ES-I3 (cell line): ENCODE data around the gene WDR18.
"Not testable (repeated sequence)": the region's sequence is repeated elsewhere in the genome, so short reads cannot be mapped to it uniquely, and the experiment has no call there.

Experiments
- H3K36me3 ChIP-seq: 2 replicates; pipeline ENCODE4 v1.6.1; 2013; ENCODE audit warnings: mild to moderate bottlenecking, low read length, control low read depth, moderate library complexity; ENCODE audit not compliant: insufficient read depth
- H3K4me1 ChIP-seq: 2 replicates; pipeline ENCODE4 v1.6.1; 2013; ENCODE audit warnings: mild to moderate bottlenecking, control low read depth, low read length; ENCODE audit not compliant: insufficient read depth
- H3K9ac ChIP-seq: 2 replicates; pipeline ENCODE4 v1.6.1; 2013; ENCODE audit warnings: low read depth, mild to moderate bottlenecking, low read length, moderate library complexity
- H3K9me3 ChIP-seq: 2 replicates; pipeline ENCODE4 v1.6.1; 2013; ENCODE audit warnings: mild to moderate bottlenecking, low read length, moderate library complexity; ENCODE audit not compliant: control insufficient read depth, insufficient read depth

Gene WDR18

GRCh38 chr19:955803-956765 lies 28.1 kb upstream of the WDR18 start:
- H3K9ac ChIP-seq, result no peak overlapping the region; the same call in 1 of the 2 replicates
- H3K9me3 ChIP-seq, result no peaks in the 10 kb centered on the region
- H3K36me3 ChIP-seq, result no peaks in the 10 kb centered on the region
- H3K4me1 ChIP-seq, result peaks cover 36% of the 10 kb centered on the region; the same call in 1 of the 2 replicates

- no peaks in the 10 kb centered on the region for H3K36me3 ChIP-seq
- H3K9ac ChIP-seq, result no peak overlapping the region; the same call in 1 of the 2 replicates
- H3K9me3 ChIP-seq, result no peaks in the 10 kb centered on the region
- peaks cover 38% of the 10 kb centered on the region; the same call in 1 of the 2 replicates for H3K4me1 ChIP-seq
Observed at GRCh38 chr19:956766-957440, 27.2 kb upstream of the WDR18 start.

GRCh38 chr19:957578-957977 lies 26.6 kb upstream of the WDR18 start:
- H3K9me3 ChIP-seq, H3K9ac ChIP-seq, H3K36me3 ChIP-seq: not testable (repeated sequence)
- H3K4me1 ChIP-seq, result peaks cover 40% of the 10 kb centered on the region; the same call in 1 of the 2 replicates

- Histone ChIP-seq H3K9ac (no peak overlapping the region), H3K9me3 (no peaks in the 10 kb centered on the region), H3K36me3 (no peaks in the 10 kb centered on the region), H3K4me1 (peaks cover 29% of the 10 kb centered on the region; the same call in 1 of the 2 replicates)
Observed at GRCh38 chr19:958967-959855, 24.9 kb upstream of the WDR18 start.

GRCh38 chr19:960020-960419 lies 24.1 kb upstream of the WDR18 start:
- peaks cover 25% of the 10 kb centered on the region; the same call in 1 of the 2 replicates for H3K4me1 ChIP-seq
- H3K9me3 ChIP-seq, result no peaks in the 10 kb centered on the region
- H3K36me3 ChIP-seq, result peaks cover 1% of the 10 kb centered on the region
- H3K9ac ChIP-seq, result no peak overlapping the region

GRCh38 chr19:960601-960938 lies 23.6 kb upstream of the WDR18 start:
- Histone ChIP-seq H3K9ac (no peak overlapping the region), H3K36me3 (peaks cover 5% of the 10 kb centered on the region), H3K9me3 (no peaks in the 10 kb centered on the region), H3K4me1 (peaks cover 22% of the 10 kb centered on the region; the same call in 1 of the 2 replicates)

GRCh38 chr19:961866-962620 lies 22.1 kb upstream of the WDR18 start:
- no peaks in the 10 kb centered on the region for H3K9me3 ChIP-seq

GRCh38 chr19:962683-963400 lies 21.3 kb upstream of the WDR18 start:
- Histone ChIP-seq H3K9me3 (no peaks in the 10 kb centered on the region), H3K9ac (no peak overlapping the region), H3K4me1 (peaks cover 11% of the 10 kb centered on the region; the same call in 1 of the 2 replicates), H3K36me3 (peaks cover 10% of the 10 kb centered on the region)

More at GRCh38 chr19:961866-962620, 22.1 kb upstream of the WDR18 start:
- Histone ChIP-seq H3K36me3 (peaks cover 5% of the 10 kb centered on the region), H3K9ac (no peak overlapping the region), H3K4me1 (peaks cover 14% of the 10 kb centered on the region; the same call in 1 of the 2 replicates)

GRCh38 chr19:963486-963951 lies 20.6 kb upstream of the WDR18 start:
- peaks cover 3% of the 10 kb centered on the region; the same call in 1 of the 2 replicates for H3K9me3 ChIP-seq
- peaks cover 13% of the 10 kb centered on the region for H3K36me3 ChIP-seq

GRCh38 chr19:964116-964520 lies 20.0 kb upstream of the WDR18 start:
- no peak overlapping the region for H3K9ac ChIP-seq
- H3K36me3 ChIP-seq, result peaks cover 19% of the 10 kb centered on the region
- peaks cover 4% of the 10 kb centered on the region; the same call in 1 of the 2 replicates for H3K9me3 ChIP-seq
- H3K4me1 ChIP-seq, result peaks cover 11% of the 10 kb centered on the region; the same call in 1 of the 2 replicates

More at GRCh38 chr19:963486-963951, 20.6 kb upstream of the WDR18 start:
- Histone ChIP-seq H3K9ac (no peak overlapping the region), H3K4me1 (peaks cover 11% of the 10 kb centered on the region; the same call in 1 of the 2 replicates)

GRCh38 chr19:964761-965694 lies 19.1 kb upstream of the WDR18 start:
- H3K9me3 ChIP-seq, result peaks cover 4% of the 10 kb centered on the region; the same call in 1 of the 2 replicates
- H3K36me3 ChIP-seq, result peaks cover 19% of the 10 kb centered on the region
- no peak overlapping the region for H3K9ac ChIP-seq
- H3K4me1 ChIP-seq, result peaks cover 10% of the 10 kb centered on the region; the same call in 1 of the 2 replicates
